GM11168 (cell line): ENCODE results near the gene SLC12A3.
"Not testable (repeated sequence)": the region's sequence is repeated elsewhere in the genome, so short reads cannot be mapped to it uniquely, and the experiment has no call there.

Experiments used
- in situ Hi-C: fragments of 300-500 bp; cut with MboI; formaldehyde crosslinking; loops from one replicate; pipeline ENCODE4 v1.12.0; 2022; ENCODE audit warnings: low sequenced_read_pairs; ENCODE audit not compliant: unreplicated experiment

Gene SLC12A3

GRCh38 chr16:56934599-56935145 lies 69.7 kb downstream of the SLC12A3 start:
- in situ Hi-C loops, result not testable (repeated sequence)

- in situ Hi-C loops, result no loop called here
Measured at GRCh38 chr16:56935201-56935600, 70.2 kb downstream of the SLC12A3 start.

DNA sequence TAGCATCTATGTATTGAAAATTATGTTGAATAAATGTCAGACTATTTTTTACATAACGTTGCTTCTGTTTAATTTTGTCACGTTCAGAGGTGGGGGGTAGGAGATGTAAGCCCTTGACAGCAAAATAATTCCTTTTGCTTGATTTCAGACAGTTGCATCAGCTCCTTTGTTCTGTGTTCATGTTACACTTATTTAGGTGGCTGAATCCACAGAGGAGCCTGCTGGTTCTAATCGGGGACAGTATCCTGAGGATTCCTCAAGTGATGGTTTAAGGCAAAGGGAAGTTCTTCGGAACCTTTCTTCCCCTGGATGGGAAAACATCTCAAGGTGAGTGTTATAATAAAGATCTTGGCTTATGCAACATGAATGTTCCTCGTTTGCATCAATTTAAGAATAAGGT lies 71.5 kb downstream of the SLC12A3 start:
- in situ Hi-C loops, result no loop called here

GRCh38 chr16:56936950-56937349 lies 71.9 kb downstream of the SLC12A3 start:
- in situ Hi-C loops, result no loop called here

- in situ Hi-C loops, result no loop called here
Measured at GRCh38 chr16:56938664-56939513, 73.9 kb downstream of the SLC12A3 start.

GRCh38 chr16:56939801-56940200 lies 74.8 kb downstream of the SLC12A3 start:
- in situ Hi-C loops, result no loop called here

- in situ Hi-C loops, result no loop called here
Measured at GRCh38 chr16:56941092-56941491, 76.1 kb downstream of the SLC12A3 start.

DNA sequence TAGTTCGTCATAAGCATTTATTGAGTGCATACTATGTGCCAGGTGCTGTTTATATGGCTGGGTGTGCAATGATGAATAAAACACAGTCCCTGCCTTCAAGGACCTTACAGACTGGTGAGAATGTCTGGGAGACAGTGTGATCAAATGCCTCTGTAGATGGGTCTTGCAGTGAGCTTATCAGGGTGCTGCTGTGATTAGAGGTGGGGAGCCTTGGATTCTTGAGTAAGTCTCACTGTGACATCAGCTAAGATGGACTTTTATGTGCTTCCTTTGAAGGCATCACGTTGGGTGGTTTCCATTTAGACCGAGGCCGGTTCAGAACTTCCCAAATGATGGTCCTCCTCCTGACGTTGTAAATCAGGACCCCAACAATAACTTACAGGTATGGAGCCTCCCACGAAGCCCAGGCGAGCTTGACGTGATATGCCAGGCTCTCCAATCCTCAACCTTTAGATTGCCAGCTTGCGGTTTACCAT lies 76.9 kb downstream of the SLC12A3 start:
- in situ Hi-C loops, result no loop called here

DNA sequence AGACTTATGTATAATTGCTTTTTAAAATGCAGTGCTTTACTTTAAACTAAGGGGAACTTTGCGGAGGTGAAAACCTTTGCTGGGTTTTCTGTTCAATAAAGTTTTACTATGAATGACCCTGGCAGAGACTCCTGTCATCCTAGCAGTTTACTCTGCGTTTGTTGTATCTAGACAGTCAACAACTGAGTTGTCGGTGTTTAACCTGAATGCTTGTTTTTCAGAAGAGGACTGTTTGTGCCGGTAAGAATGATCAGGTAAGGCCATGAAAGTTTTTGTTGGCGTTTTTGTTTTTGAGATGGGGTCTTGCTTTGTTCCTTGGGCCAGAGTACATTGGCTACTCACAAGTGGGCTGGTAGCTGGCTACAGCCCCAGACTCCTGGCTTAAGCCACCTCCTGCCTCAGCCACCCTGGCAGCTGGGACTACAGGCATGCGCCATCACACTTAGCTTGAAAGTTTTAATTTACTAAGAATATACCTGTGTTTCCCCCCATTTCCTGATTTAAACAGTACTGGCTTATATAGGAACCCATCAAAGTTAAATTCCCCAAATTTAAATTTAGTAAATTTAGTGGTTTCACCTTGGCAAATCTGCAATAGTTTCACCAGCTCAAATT lies 78.9 kb downstream of the SLC12A3 start:
- in situ Hi-C loops, result no loop called here

DNA sequence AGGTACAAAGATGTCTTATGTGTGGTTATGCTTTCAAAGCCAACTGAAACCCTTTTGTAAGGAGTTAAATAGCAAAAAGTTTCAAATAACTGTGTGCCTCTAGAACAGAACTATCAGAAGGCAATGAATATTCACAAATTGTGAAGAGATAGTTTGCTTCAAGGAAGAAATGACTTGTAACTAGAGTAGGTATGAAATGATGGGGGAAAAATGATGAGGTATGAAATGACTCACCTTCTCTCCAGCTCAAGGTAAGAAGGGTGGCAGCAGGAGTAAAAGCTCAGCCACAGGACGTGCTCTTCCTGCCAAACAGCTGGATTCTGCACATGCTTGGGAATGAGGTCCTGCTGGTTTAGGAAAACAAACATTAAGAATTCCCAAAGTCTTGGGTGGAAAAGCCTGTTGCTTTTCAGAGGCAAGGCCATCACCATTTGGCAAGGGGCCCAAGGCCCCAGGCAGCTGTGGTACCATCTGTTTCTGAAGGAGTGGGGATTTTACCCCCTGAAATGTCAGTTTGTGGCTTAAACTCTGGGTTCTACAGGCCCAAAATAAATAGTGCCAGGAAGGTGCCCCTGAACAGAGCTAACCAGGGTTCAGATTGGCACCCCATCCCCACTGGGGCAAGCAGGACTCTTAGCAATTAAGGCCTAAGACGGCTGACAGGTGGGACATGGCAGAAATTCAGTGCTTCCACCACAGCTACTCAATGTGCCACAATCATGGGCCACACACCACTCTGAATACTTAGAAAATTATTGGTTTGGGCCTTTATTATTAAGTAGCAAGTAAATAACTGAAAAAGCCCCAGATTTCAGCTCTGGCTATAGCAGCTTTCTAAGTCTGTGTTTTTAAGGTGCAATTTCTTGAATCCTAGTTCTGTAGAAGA lies 80.2 kb downstream of the SLC12A3 start:
- in situ Hi-C loops, result no loop called here

GRCh38 chr16:56945847-56946527 lies 81.0 kb downstream of the SLC12A3 start:
- in situ Hi-C loops, result no loop called here

DNA sequence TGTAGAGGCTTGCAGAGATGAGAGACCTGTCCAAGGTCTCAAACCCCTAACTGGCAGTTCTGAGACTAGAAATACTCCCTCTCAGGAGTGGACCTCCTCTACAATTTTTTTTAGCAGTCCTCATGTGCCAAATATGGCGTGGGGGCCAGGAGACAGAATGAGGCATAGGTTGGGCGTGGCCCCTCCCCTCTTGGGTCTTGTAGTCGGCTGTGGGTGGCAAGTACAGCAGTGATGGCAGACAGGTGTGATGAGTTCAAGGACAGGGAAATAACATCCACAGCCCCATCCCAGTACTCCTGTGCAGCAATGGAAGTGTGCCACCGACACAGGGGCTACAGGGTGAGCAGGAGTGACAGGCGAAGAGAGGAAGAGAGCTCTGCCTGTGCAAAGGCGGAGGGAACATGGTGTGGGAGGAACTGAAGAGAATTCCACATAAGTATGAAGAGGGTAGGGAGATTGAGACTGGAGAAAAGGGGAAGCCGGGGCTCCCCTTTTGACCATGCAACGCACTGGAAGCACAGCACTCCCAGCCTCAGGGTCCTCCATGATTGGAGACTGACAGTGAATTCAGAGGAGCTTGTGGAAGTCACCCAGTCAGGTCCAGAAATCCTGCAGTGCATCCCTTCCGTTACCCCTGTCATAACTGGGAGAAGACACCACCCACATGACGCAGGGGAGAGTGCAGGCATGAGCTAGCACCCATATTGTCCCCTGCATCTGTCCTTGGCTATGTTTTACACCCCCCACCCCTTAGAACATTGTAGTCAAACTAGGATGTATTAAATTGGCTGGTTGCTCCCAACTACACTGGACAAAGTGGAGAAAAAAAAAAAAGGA lies 82.0 kb downstream of the SLC12A3 start:
- in situ Hi-C loops, result no loop called here

DNA sequence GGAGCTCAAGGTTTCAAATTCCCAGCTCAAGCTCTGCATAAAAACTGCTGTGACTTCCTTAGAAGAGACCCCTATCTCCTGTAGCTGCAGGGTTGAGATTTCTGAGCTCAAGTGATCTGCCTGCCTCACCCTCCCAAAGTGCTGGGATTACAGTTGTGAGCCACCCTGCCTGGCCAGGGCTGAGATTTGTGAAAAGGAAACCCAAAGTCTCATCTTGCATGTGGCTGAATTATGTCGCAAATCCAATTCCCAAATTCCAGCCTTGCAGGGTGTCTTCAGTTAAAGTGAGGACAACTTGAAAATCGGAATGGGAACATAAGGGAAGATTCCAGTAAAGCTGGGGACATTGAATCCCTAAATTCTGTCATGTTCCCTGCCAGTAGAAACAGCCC lies 82.6 kb downstream of the SLC12A3 start:
- in situ Hi-C loops, result no loop called here

DNA sequence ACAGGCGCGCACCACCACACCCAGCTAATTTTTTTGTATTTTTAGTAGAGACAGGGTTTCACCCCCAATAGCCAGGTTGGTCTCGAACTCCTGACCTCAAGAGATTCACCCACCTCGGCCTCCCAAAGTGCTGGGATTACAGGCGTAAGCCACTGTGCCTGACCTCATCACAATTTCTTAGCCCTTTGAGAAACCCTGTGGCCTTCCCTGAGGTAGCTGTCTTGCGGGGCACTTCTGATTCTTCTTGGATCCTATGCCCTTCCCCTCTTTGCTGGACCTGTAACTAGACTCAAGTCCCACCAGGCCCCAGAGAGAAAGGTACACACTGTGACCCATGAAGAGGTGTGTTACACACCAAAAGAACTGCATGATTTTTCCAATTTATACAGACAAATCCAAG lies 83.2 kb downstream of the SLC12A3 start:
- in situ Hi-C loops, result no loop called here

DNA sequence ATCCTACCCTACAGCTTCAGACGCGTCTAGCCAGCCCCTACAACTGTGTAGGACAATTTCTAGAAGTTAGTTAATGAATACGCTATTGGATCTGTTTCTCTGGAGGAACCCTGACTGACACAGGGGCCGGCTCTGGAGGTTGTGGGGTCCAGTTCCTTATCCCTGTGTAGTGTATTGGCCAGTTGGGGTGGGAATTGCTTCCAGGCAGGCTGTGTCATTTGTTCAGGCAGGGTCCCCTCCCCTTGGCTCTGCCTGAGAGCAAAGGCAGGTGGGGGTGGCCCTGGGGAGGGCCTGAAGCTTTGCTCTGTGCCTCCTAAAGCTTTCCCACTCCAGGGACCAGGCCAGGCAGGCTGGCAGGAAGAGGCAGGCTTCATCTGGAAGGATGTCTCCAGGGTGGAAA lies 85.0 kb downstream of the SLC12A3 start:
- in situ Hi-C loops, result loop anchor here (5.0 kb wide), 1 partner anchor 83 kb away; the partner anchor contains the start of gene SLC12A3

- in situ Hi-C loops, result loop anchor here (5.0 kb wide), 1 partner anchor 83 kb away; the partner anchor contains the start of gene SLC12A3
Measured at GRCh38 chr16:56950455-56950854, 85.4 kb downstream of the SLC12A3 start.

DNA sequence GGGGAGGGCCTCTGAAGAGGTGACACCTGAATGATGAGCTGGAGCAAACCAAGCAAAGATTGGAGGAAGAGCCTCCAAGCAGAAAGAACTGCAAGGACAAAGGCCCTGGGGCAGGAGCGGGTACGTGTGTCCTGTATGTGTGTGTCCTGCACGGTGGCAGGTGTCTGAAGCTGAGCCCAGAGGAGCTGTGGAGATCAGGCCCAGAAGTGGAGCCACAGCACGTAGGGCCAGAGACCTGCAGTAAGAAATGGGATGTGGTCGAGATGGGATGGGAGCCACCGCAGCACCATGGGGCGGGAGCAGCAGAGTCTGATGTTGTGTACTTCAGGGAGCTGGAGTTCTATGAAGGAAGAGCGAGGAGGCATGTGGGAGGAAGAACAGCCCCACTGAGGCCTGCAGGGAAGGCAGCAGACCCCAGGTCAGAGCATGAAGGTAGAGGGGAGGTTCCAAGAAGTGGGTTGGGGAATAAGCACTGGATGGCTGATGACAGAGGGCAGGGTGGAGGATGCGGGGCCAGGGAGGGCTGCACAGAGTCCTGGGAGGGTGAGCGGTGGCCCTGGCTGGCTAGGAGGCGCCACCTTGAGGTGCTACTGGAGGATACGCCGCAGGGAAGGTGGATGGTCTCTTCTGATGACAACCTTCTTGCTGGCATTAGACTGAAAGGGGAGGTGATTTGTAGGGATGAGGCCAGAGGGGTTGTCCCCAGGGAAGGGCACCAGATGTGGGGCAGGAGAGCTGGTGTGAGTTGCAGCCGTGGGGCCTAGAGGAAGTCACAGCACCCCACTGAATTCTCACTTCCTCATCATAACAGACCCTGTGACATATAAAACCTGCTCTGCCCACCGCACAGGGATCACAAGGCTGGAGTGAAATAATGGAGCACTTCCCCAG lies 86.1 kb downstream of the SLC12A3 start:
- in situ Hi-C loops, result loop anchor here (5.0 kb wide), 1 partner anchor 84 kb away; the partner anchor contains the start of gene SLC12A3

DNA sequence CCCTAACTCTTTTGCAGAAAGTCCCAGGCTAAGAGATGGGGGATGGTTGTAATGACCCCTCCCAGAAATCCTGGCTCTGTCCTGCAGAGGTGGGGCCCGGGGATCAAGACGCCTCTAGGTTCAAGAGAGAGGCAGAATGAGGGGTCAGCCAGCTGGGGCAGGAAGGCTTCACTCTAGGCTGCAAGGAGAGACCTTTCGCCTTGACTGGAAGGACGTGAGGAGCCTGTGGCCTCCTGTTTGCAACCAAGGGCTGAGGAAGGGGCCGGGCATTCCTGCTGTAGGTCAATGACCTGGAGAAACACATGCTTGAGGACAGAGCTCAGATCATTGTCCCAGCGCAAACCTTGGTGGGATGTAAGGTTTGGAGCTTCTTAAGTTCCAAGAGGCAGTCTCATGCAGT lies 88.0 kb downstream of the SLC12A3 start:
- in situ Hi-C loops, result loop anchor here (5.0 kb wide), 1 partner anchor 86 kb away; the partner anchor contains the start of gene SLC12A3
